ENCODE data around the gene MAP4K1. TPM values are rescaled to one million over a fixed set of nuclear protein-coding genes. Genes with fewer than 3 reads are reported as not detected.
A peak's percentile ranks its signal among the peaks of the same experiment; 100 is the strongest.
"Not testable (repeated sequence)": the region's sequence is repeated elsewhere in the genome, so short reads cannot be mapped to it uniquely, and the experiment has no call there.

MAP4K1 gene
- total RNA-seq, 2 experiments from 2014 or later, result 337 to 497 TPM

DNA sequence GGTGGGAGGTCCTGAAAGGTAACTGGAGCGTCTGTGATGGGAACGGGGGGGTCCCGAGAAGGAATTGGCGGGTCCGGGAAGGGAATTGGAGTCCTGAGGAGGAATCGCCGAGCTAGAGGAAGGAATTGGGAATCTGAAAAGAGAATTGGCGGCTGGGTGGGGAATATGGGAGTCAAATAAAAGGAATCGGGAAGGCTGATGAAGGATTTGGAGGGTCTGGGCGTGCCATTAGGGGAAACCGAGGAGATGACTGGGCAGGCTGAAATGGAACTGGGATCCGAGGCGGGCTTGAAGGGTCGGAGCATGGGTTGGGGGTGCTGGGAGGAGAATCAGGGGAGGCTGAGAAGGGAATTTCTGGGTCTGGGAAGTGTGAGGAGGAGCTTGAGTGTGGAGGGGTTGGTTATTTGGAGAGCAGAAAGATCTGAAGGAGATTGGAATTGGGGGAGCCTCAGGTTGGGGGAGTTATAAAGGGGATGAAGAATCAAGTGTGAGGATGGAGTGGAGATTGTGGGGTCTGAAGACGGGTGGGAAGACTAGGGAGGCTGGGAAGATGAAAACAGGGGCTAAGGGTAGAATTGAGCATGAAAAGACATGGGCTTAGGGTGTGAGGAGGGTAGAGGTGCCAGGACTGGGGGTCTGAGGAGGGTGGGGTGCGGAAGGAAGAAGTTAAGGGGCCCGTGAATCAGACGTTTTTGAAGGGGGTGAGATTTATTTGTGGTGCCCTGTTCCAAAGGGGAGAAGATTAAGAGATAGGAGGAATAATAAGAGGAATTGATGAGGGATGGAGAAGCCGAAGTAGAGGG lies 30.4 kb upstream of the MAP4K1 start:
- peak overlapping the region; percentile 93 for H3K4me3 Mint-ChIP-seq
- H3K27me3 Mint-ChIP-seq, result no peaks in the 10 kb centered on the region
- no peaks in the 10 kb centered on the region for H3K9me3 Mint-ChIP-seq (ENCODE audit: low read depth)
- H3K36me3 Mint-ChIP-seq, result peaks cover 16% of the 10 kb centered on the region
- DNase-seq (no peak), ATAC-seq (no peak)
- CTCF ChIA-PET, result interaction anchor here (0.7 to 6.9 kb wide), 14 partner anchors 8 to 282 kb away, joined by 3 to 75 read pairs (median 5); partner anchors contain the start of genes ECH1, EIF3K, FAM98C and MRPS12
- peak overlapping the region; percentile 76 for H3K27ac Mint-ChIP-seq
- H3K4me1 Mint-ChIP-seq, result peaks cover 51% of the 10 kb centered on the region

DNA sequence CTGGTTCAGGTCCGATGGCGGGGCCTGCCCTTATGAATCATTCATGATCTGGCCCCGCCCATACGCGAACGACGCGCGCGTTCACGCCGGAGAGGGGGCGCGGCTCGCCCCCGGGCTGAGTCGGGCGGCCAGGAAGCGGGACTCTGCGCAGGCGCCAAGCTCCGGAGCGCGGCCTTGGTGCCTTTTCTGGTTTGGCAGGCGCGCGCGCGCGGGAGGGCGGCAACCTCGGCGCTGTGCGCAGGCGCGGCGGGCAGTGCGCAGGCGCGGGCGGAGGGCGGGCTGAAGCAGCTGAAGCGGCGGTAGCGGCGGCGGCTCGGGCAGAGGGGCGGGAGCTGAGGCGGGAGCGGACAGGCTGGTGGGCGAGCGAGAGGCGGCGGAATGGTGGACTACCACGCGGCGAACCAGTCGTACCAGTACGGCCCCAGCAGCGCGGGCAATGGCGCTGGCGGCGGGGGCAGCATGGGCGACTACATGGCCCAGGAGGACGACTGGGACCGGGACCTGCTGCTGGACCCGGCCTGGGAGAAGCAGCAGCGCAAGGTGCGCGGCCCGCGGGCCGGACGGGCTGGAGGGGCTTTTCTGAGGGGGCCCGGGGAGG lies 29.7 kb upstream of the MAP4K1 start, which contains the start of gene ACTN4:
Gene ACTN4, plus strand, starts transcription at position 282 of the 598 bp plus-strand sequence. Its CDS starts 97 bp downstream, at position 379.
- CTCF ChIA-PET, result interaction anchor here (0.7 to 6.9 kb wide), 16 partner anchors 9 to 282 kb away, joined by 3 to 75 read pairs (median 5); partner anchors contain the start of genes ECH1, EIF3K, FAM98C and MRPS12
- ATAC-seq (peak; percentile 93), DNase-seq (peak; percentile 99)
- peaks cover 47% of the 10 kb centered on the region for H3K4me1 Mint-ChIP-seq
- peaks cover 16% of the 10 kb centered on the region for H3K36me3 Mint-ChIP-seq
- no peaks in the 10 kb centered on the region for H3K27me3 Mint-ChIP-seq
- peak within 1 kb of the TSS; percentile 93 for H3K4me3 Mint-ChIP-seq
- no peaks in the 10 kb centered on the region for H3K9me3 Mint-ChIP-seq (ENCODE audit: low read depth)
- H3K27ac Mint-ChIP-seq, result peak within 1 kb of the TSS; percentile 78

DNA sequence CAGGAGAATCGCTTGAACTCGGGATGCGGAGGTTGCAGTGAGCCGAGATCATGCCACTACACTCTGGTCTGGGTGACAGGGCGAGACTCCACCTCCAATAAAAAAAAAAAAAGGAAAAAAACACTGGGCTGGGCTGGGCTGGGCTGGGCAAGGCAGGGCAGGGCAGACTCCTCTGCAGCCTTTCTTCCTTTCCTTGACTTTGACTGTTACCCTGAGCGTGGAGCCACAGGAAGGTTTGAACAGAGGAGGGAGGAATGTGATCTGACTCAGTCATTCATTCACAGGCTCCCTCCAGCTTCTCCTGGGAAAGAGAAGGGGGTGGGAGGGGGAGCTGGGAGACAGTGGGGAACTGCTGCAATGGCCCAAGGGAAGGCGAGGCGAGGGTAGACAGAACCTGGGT lies 27.0 kb upstream of the MAP4K1 start:
- H3K9me3 Mint-ChIP-seq (ENCODE audit: low read depth), result no peaks in the 10 kb centered on the region
- no peak overlapping the region for H3K27ac Mint-ChIP-seq
- H3K36me3 Mint-ChIP-seq, result peaks cover 14% of the 10 kb centered on the region
- peaks cover 28% of the 10 kb centered on the region for H3K4me1 Mint-ChIP-seq
- CTCF ChIA-PET, result interaction anchor here (0.8 to 6.9 kb wide), 2 partner anchors 8 to 10 kb away, joined by 3 to 75 read pairs; no protein-coding TSS in a partner anchor
- DNase-seq (no peak), ATAC-seq (no peak)
- H3K27me3 Mint-ChIP-seq, result no peaks in the 10 kb centered on the region
- no peak overlapping the region for H3K4me3 Mint-ChIP-seq

DNA sequence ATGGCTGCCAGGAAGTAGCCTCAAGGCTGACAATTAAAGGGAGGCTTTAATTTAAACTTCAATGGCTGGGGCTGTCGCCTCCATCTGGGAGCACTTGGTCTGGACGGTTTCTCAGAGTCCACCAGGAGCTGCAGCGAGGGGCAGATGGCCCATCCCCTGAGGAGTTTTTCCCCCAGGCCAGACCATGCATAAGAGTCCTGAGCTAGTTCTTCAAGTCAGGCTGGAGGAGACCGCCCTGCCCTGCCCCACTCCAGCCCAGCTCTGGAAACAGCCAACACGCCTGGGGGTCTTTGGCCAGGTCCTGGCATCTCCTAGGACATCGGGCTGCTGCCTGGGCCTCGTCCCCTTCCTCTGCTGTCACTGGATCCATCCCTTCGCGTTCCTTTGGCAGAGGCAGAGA lies 24.4 kb upstream of the MAP4K1 start:
- H3K36me3 Mint-ChIP-seq, result peaks cover 1% of the 10 kb centered on the region
- peaks cover 24% of the 10 kb centered on the region for H3K4me1 Mint-ChIP-seq
- H3K27ac Mint-ChIP-seq, result no peak overlapping the region
- H3K27me3 Mint-ChIP-seq, result no peaks in the 10 kb centered on the region
- ATAC-seq (no peak), DNase-seq (no peak)
- H3K4me3 Mint-ChIP-seq, result no peak overlapping the region
- CTCF ChIA-PET, result interaction anchor here (1.1 to 2.3 kb wide), 3 partner anchors 8 to 288 kb away, joined by 3 to 5 read pairs (median 4); partner anchors contain the start of genes MRPS12 and SARS2
- H3K9me3 Mint-ChIP-seq (ENCODE audit: low read depth), result no peaks in the 10 kb centered on the region

DNA sequence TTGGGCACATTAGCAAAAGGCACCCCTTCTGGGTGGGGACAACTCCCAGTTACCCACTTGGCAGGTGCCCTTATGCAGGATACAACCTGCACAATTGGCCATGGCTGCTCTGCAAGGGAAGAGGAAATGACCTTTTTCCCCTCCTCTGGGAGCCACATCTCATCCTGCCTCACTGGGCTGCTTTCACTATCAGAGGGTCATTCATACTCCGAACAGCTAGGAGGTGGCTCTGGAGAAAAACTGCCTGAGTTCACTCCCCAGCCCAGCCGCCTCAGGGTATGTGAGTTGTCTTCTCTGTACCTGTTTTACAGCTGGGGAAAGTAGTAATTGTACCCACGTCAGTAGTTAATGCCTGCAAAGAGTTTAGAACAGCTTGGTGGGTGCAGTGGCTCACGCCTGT lies 22.6 kb upstream of the MAP4K1 start:
- no peak overlapping the region for H3K27ac Mint-ChIP-seq

DNA sequence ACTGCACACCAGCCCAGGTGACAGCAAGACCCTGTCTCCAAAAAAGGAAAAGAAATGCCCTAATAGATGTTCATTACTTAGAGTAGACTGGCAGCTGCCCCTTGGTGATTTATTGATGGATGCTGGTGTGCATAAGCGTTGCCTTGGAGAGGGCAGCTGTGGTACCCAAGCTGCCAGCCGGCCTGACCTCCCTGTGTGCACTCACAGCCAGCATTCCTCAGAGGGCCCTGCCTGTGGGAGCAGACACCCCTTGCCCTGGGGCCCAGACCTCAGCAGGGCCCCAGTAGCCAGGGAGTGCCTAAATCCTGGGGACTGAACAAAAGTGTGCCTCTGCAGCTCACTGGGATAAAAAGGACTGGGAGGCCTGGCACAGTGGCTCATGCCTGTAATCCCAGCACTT lies 21.9 kb upstream of the MAP4K1 start:
- Mint-ChIP-seq H3K27me3 (no peaks in the 10 kb centered on the region), H3K9me3 (ENCODE audit: low read depth) (no peaks in the 10 kb centered on the region), H3K27ac (no peak overlapping the region), H3K4me1 (peaks cover 45% of the 10 kb centered on the region), H3K4me3 (no peak overlapping the region), H3K36me3 (peaks cover 12% of the 10 kb centered on the region)
- DNase-seq (no peak), ATAC-seq (no peak)
- CTCF ChIA-PET, result interaction anchor here (0.9 to 7.0 kb wide), 5 partner anchors 8 to 248 kb away, joined by 3 to 75 read pairs (median 3); partner anchors contain the start of genes ACTN4 and RINL

More for the DNA sequence above, 22.6 kb upstream of the MAP4K1 start:
- no peaks in the 10 kb centered on the region for H3K9me3 Mint-ChIP-seq (ENCODE audit: low read depth)
- H3K4me3 Mint-ChIP-seq, result no peak overlapping the region
- peaks cover 9% of the 10 kb centered on the region for H3K36me3 Mint-ChIP-seq
- H3K27me3 Mint-ChIP-seq, result no peaks in the 10 kb centered on the region
- CTCF ChIA-PET, result interaction anchor here (1.0 to 2.3 kb wide), 3 partner anchors 29 to 238 kb away, joined by 3 to 5 read pairs (median 3); partner anchors contain the start of gene FAM98C
- no peak for DNase-seq
- ATAC-seq, result no peak
- peaks cover 40% of the 10 kb centered on the region for H3K4me1 Mint-ChIP-seq

DNA sequence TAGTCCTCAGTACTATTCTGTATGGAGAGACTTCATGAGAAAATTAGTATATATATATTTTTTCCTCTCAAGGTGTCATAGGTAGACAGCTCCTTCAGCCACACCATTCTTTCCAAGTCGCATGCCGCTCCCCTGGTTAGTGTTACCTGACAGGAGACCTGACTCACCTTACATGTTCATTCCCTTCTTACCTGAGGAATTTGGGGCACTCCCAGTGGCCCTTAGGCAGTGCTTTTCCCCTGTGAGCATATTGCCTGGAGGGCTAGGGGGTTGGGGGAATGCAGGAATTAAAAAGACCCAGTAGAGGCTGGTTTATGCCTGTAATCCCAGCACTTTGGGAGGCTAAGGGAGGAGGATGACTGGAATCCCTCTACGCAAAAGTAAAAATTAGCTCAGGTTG lies 20.7 kb upstream of the MAP4K1 start:
- Mint-ChIP-seq H3K27me3 (no peaks in the 10 kb centered on the region), H3K9me3 (ENCODE audit: low read depth) (no peaks in the 10 kb centered on the region), H3K4me1 (peaks cover 48% of the 10 kb centered on the region), H3K4me3 (no peak overlapping the region), H3K27ac (no peak overlapping the region), H3K36me3 (peaks cover 15% of the 10 kb centered on the region)
- CTCF ChIA-PET, result interaction anchor here (0.6 to 7.0 kb wide), 11 partner anchors 10 to 292 kb away, joined by 3 to 93 read pairs (median 4); partner anchors contain the start of genes ACTN4, EIF3K, FAM98C and MAP4K1
- no peak for DNase-seq
- no peak for ATAC-seq

DNA sequence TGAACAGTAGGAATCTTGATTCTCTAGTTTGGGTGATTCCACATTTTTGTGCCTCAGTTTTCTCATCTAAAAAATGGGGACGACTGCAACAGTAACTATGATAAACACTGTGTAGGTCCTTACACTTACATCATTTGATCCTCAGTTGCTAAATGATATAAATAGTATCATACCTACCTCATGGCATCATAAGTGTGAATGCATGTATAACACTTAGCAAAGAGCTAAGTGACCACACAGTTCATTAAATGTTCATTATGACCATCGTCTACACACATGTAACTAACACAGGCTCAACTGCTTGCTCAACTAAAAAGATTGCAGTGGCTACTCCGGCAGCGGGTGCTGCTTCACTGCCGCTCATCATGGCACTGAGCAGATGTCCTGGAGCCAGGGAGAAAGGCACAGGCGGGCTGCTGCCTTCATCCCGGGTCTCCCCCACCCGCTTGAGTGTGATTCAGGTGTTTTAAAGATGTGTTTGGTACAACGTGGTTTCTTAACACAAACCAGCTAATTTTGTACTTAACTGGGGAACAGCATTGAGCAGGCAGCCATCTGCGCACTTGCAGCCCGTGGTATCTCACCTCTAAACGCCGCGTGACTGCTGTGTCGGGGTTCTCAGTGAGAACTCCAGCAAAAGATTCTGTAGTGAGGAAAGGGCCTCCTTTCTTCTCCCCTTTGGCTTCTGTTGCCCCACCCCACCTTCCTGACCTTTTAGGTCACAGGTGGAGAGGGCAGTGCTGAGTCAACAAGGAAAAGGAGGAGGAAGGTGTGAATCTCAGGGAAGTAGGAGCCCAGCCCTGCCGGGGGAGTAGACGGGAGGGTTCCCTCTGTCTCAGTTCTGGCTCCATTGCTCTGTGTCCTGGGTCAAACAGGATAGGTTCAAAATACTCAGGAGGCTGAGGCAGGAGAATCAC lies 18.0 kb upstream of the MAP4K1 start:
- ATAC-seq (no peak), DNase-seq (no peak)
- Mint-ChIP-seq H3K27ac (peak overlapping the region; percentile 87), H3K27me3 (no peaks in the 10 kb centered on the region), H3K4me3 (no peak overlapping the region), H3K9me3 (ENCODE audit: low read depth) (no peaks in the 10 kb centered on the region), H3K36me3 (peaks cover 27% of the 10 kb centered on the region), H3K4me1 (peaks cover 45% of the 10 kb centered on the region)
- CTCF ChIA-PET, result interaction anchor here (0.7 to 7.0 kb wide), 38 partner anchors 11 to 295 kb away, joined by 3 to 93 read pairs (median 7); partner anchors contain the start of genes ACTN4, EIF3K, FAM98C and GGN

DNA sequence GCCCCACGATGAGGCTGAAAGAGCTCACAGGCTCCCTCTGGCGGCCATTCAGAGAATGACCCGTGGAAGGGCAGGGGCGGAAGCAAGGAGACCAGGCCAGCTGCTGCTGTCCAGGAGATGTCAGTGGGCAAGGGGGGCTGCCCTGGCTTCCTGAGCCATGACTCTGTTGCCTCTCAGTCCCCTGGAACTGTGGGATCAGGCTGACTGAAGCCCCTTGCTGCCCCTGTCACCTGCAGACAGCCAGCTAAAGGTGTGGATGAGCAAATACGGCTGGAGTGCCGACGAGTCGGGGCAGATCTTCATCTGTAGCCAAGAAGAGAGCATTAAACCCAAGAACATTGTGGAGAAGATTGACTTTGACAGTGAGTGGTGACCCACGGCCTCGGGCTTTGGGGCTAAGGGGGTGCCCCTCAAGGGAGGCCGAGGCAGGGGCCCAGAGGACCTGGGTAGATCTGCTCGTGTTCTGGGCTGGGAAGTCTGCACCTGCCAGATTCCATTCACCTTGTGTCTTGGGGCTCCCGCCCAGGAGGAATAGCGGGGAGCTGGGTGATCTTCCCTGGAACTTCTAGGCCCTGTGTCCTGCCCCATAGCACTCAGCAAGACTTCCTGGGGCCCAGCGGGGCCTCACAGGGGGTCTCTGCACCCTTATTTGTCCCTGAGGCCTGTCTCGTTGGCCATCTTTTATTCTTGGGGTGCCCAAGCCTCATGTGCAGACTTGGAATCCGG lies 17.2 kb upstream of the MAP4K1 start:
- peaks cover 42% of the 10 kb centered on the region for H3K4me1 Mint-ChIP-seq
- ATAC-seq (no peak), DNase-seq (peak; percentile 83)
- H3K36me3 Mint-ChIP-seq, result peaks cover 29% of the 10 kb centered on the region
- no peaks in the 10 kb centered on the region for H3K9me3 Mint-ChIP-seq (ENCODE audit: low read depth)
- CTCF ChIA-PET, result interaction anchor here (0.9 to 7.0 kb wide), 46 partner anchors 9 to 298 kb away, joined by 3 to 93 read pairs (median 5); partner anchors contain the start of genes ACTN4, EIF3K, FAM98C and GGN
- peak overlapping the region; percentile 80 for H3K27ac Mint-ChIP-seq
- H3K27me3 Mint-ChIP-seq, result no peaks in the 10 kb centered on the region
- no peak overlapping the region for H3K4me3 Mint-ChIP-seq

DNA sequence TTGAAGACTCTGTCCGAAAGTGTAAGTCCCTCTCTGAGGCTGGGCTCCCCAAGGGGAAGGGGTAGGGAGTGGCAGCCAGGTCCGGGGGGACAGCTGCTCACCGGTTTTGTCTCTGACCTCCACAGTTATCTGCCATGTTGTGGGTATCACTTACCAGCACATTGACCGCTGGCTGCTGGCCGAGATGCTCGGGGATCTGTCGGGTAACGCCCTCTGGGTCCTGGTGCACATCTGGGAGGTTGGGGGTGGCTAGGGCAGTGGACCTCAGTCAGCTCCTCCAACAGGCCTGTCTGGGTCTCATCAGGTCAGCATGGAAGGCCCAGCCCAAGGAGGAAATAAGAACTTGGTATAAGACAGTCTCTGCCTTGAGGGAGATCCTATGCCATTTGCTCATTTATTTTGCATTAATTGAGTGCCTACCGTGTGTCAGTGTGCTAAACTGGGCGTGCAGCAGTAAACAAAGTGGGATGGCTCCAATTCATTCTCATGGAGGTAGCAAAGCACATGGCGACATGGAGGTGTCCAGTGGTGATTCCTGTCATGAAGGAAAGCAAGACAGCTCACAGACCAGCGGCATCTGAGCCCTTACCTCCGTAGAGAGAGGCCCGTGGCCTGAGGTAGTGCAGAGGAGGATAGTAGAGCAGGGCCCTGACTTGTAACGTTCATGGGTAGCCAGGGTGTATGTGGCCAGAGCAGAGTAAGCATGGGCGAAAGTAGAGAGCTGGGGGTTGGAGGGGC lies 14.9 kb upstream of the MAP4K1 start:
- CTCF ChIA-PET, result interaction anchor here (1.0 to 7.0 kb wide), 7 partner anchors 15 to 229 kb away, joined by 3 to 75 read pairs (median 26); partner anchors contain the start of genes ACTN4 and FAM98C
- H3K4me1 Mint-ChIP-seq, result peaks cover 36% of the 10 kb centered on the region
- no peak for DNase-seq
- H3K4me3 Mint-ChIP-seq, result no peak overlapping the region
- H3K9me3 Mint-ChIP-seq (ENCODE audit: low read depth), result no peaks in the 10 kb centered on the region
- H3K27ac Mint-ChIP-seq, result peak overlapping the region; percentile 8
- H3K27me3 Mint-ChIP-seq, result no peaks in the 10 kb centered on the region
- H3K36me3 Mint-ChIP-seq, result peaks cover 38% of the 10 kb centered on the region
- ATAC-seq, result no peak

DNA sequence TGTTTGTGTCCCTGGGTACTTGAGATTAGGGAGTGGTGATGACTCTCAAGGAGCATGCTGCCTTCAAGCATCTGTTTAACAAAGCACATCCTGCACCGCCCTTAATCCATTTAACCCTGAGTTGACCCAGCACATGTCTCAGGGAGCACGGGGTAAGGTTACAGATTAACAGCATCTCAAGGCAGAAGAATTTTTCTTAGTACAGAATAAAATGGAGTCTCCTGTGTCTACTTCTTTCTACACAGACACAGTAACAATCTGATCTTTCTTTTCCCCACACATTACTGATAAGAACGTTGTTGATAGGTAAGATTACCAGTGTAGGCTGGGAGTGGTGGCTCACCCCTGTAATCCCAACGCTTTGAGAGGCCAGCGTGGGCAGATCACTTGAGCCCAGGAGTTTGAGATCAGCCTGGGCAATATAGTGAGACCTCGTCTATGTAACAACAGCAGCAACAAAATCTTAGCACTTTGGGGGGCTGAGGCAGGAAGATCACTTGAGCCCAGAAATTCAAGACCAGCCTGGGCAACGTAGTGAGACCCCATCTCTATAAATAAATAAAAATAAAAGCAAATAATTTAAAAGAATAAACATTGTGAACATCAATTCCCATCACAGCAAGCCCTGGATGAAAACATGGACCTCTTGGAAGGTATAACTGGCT lies 14.2 kb upstream of the MAP4K1 start:
- DNase-seq; H3K9me3 Mint-ChIP-seq (ENCODE audit: low read depth); H3K4me3 Mint-ChIP-seq; ATAC-seq; H3K27ac Mint-ChIP-seq; H3K27me3 Mint-ChIP-seq: not testable (repeated sequence)
- peaks cover 29% of the 10 kb centered on the region for H3K4me1 Mint-ChIP-seq
- CTCF ChIA-PET, result interaction anchor here (1.0 kb wide), 1 partner anchor 117 kb away, joined by 3 read pairs; no protein-coding TSS in a partner anchor
- peaks cover 40% of the 10 kb centered on the region for H3K36me3 Mint-ChIP-seq

Measured in activated CD8-positive, alpha-beta memory T cell treated with anti-CD3 and anti-CD28 coated beads, Interleukin-2, amount 10 ng/mL, durations not matched to agents 7 days and 5 days (primary cell).